Adrenal gland (tissue), 12 donors: ENCODE measurements around the gene DMRTC2. TPM values are rescaled to one million over a fixed set of nuclear protein-coding genes. Genes with fewer than 3 reads are reported as not detected.

Experiments
- DNase-seq, 7 donors: peaks; one replicate each; pipeline ENCODE4 v3.0.0-alpha.2; 2019 to 2020
- H3K27ac ChIP-seq, 5 donors: fragments of 200-600 bp; sonication (generic) in 4 of 5; 1 replicate in 3 of 5; 2 replicates in 2 of 5; pipeline versions ENCODE4 v1.5.1 to v1.8.0; 2016 to 2020; ENCODE audit warnings: mild to moderate bottlenecking in 1 of 5
- H3K27me3 ChIP-seq: fragments of 200-600 bp; 2 replicates; pipeline ENCODE4 v1.8.0; 2021
- H3K36me3 ChIP-seq, 2 donors: fragments of 200-600 bp; replicated peaks in 1 of 2; 1 replicate in 1 of 2; 2 replicates in 1 of 2; pipeline versions ENCODE4 v1.5.1 to v1.8.0; 2018 to 2022
- H3K4me1 ChIP-seq, 2 donors: fragments of 200-600 bp; replicated peaks in 1 of 2; 1 replicate in 1 of 2; 2 replicates in 1 of 2; pipeline versions ENCODE4 v1.5.1 to v1.8.0; 2018 to 2021
- H3K4me3 ChIP-seq, 4 donors: fragments of 200-600 bp; sonication (generic) in 3 of 4; one replicate each; pipeline ENCODE4 v1.5.1; 2016 to 2018
- H3K9me3 ChIP-seq, 3 donors: fragments of 200-600 bp; sonication (generic) in 1 of 3; replicated peaks in 1 of 3; 1 replicate in 2 of 3; 2 replicates in 1 of 3; pipeline versions ENCODE4 v1.5.1 to v1.8.0; 2016 to 2021
- CTCF ChIP-seq, 6 experiments: fragments of 450-650 bp in 4 of 6; fragments of 200-600 bp in 2 of 6; sonication (generic) in 1 of 6; IDR thresholded peaks; 1 replicate in 5 of 6; 2 replicates in 1 of 6; pipeline versions ENCODE4 v1.5.1 to v1.8.0; 2016 to 2021; ENCODE audit warnings: antibody characterized with exemption in 6 of 6, mild to moderate bottlenecking in 2 of 6, moderate library complexity in 1 of 6
- POLR2A ChIP-seq, 2 donors: fragments of 450-650 bp; IDR thresholded peaks; one replicate each; pipeline ENCODE4 v1.6.1; 2017; ENCODE audit warnings: antibody characterized with exemption in 2 of 2, mild to moderate bottlenecking in 2 of 2, moderate library complexity in 1 of 2
- WGBS, 4 donors: extraction: QIAGEN DNeasy Blood & Tissue Kit in 2 of 4; methylation state at CpG; one replicate each; pipeline versions ENCODE4 v1.1.5 to v1.1.7; 2013 to 2017; 5-methylcytosine and 5-hydroxymethylcytosine counted together
- intact Hi-C, 2 donors: fragments of 100-400 bp; cut with DNase I; formaldehyde crosslinking; loops; one replicate each; pipeline versions ENCODE4 v1.14.1 to v1.15.0; 2022 to 2023
- polyA plus RNA-seq, 3 donors: library from polyadenylated mRNA; stranded (reverse); fragments of 200-250 nt in 2 of 3; fragments of 350-450 nt in 1 of 3; fragmentation: Illumina TruSeq in 1 of 3; extraction: RNeasy Lipid Tissue Mini Kit (QIAGEN cat#74804) in 1 of 3; gene quantifications; one replicate each; pipeline ENCODE4 v1.2.3, GENCODE V29; 2013 to 2014
- total RNA-seq, 9 donors: library from RNA; depleted of rRNA in 4 of 9; stranded (reverse); fragments of >200 nt in 4 of 9; fragments of 120-200 nt in 1 of 9; fragmentation: NEBNext Ultra II Directional in 1 of 9; extraction: Animal tissue kit (Norgen Biotek cat#: 25700) in 1 of 9; gene quantifications; one replicate each; pipeline versions ENCODE4 v1.1.0 to v1.2.4, GENCODE V29; 2013 to 2023
- donor health status: healthy with polysubstance abuse.
- donor health status: Bipolar disorder and iron deficiency.
- donor health status: DM: yes; HTN: yes; CAD: no.
- donor health status: DM: no; HTN: no; CAD: no.
- donor health status: DM: no; HTN: no; CAD: no.
- donor health status: DM: yes; HTN: yes; CAD: no.

The DMRTC2 gene
- total and polyA plus RNA-seq, 12 donors: not detected

DNA sequence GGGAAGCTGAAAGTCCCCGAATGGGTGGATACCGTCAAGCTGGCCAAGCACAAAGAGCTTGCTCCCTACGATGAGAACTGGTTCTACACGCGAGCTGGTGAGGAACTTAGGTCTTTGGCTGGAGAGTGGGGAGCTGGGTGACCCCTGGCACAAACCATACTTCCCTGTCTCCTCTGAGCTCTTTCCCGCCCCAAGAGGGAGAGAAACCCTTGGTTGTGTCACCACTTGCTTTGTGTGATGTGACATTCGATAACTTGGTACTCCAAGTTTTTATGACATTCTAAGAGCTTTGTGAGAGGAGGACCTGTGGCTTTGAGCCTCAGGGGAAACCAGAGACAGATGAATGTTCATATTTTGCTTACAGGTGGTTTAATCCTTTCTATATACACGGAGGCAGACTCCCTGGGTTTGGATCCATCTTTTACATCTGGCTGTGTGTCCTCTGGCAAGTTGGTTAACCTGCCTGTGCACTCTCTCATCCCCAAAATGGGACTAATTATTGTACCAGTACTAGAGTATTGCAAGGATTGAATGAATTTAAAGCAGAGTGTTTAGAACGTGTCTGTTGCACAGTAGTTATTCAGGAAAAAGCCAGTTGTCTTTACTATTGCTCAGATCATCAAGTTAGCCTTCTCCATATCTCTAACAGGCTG is 16.4 kb downstream of the DMRTC2 start:
- Histone ChIP-seq H3K4me3 (peak overlapping the region in 3 of 4 donors; percentile 92 to 94 (median 92)), H3K27ac (peak overlapping the region in 3 of 5 donors; percentile 96 to 98 (median 98)), H3K9me3 (no peaks in the 10 kb centered on the region), H3K36me3 (peaks cover 0 to 50% of the 10 kb centered on the region in 2 donors), H3K27me3 (no peaks in the 10 kb centered on the region), H3K4me1 (peaks cover 9 to 36% of the 10 kb centered on the region in 2 donors)
- intact Hi-C loops: no loop called here
- WGBS, 4 donors: 36 to 41% (median 36%) methylated on average over 7 to 9 of the region's 9 CpGs
- DNase-seq: no peak
- TF ChIP-seq CTCF (IDR thresholded peaks at IDR 0.05): no peak
- TF ChIP-seq POLR2A (IDR thresholded peaks at IDR 0.05): no peak

DNA sequence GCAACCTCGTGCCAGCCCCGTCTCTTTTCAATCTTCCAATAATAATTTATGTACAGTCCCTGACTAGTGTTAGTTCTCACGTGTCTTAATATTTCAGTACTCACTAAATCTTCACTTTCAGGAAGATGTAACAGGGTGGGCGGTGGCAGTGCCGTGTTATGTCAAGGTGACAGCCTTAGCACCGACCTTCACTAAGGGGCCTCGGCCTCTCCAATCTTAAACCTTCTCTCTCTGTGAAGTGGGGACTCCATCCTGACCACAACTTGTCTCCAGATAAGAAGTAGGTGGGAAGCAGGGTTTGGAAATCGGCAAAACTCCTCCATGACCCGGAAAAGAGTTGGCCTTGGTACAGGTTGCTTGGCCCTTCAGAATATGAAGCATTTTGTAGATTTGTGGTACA is 17.0 kb downstream of the DMRTC2 start:
- TF ChIP-seq POLR2A (IDR thresholded peaks at IDR 0.05) (no peak), CTCF (IDR thresholded peaks at IDR 0.05) (no peak)
- Histone ChIP-seq H3K27me3 (no peaks in the 10 kb centered on the region), H3K4me3 (no peak overlapping the region), H3K9me3 (no peaks in the 10 kb centered on the region), H3K27ac (peak overlapping the region in 2 of 5 donors; percentile 96 to 98), H3K36me3 (peaks cover 0 to 56% of the 10 kb centered on the region in 2 donors), H3K4me1 (peaks cover 9 to 36% of the 10 kb centered on the region in 2 donors)
- 45 to 61% (median 53%) methylated on average over 9 of the region's 9 CpGs for WGBS, 4 donors
- DNase-seq: no peak
- intact Hi-C loops: no loop called here

GRCh38 chr19:41862445-41862986 is 17.7 kb downstream of the DMRTC2 start:
- Histone ChIP-seq H3K4me3 (no peak overlapping the region), H3K9me3 (no peaks in the 10 kb centered on the region), H3K27ac (no peak overlapping the region), H3K4me1 (peaks cover 9 to 36% of the 10 kb centered on the region in 2 donors), H3K27me3 (no peaks in the 10 kb centered on the region), H3K36me3 (peaks cover 0 to 63% of the 10 kb centered on the region in 2 donors)
- intact Hi-C loops: no loop called here
- no peak for TF ChIP-seq CTCF (IDR thresholded peaks at IDR 0.05)
- no peak for TF ChIP-seq POLR2A (IDR thresholded peaks at IDR 0.05)
- no peak for DNase-seq
- 55 to 80% (median 74%) methylated on average over 2 of the region's 2 CpGs for WGBS, 4 donors

GRCh38 chr19:41863209-41863931 is 18.5 kb downstream of the DMRTC2 start:
- Histone ChIP-seq H3K4me1 (peaks cover 9 to 36% of the 10 kb centered on the region in 2 donors), H3K27ac (no peak overlapping the region), H3K9me3 (no peaks in the 10 kb centered on the region), H3K27me3 (no peaks in the 10 kb centered on the region), H3K4me3 (no peak overlapping the region), H3K36me3 (peaks cover 0 to 72% of the 10 kb centered on the region in 2 donors)
- intact Hi-C loops: no loop called here
- TF ChIP-seq POLR2A (IDR thresholded peaks at IDR 0.05) (no peak), CTCF (IDR thresholded peaks at IDR 0.05) (no peak)
- 78 to 86% (median 84%) methylated on average over 11 of the region's 11 CpGs for WGBS, 4 donors
- DNase-seq: no peak
